Natural killer cell treated with Interleukin-12 subunit alpha and Interleukin-12 subunit beta and Interleukin-15 and Interleukin-18, amount 100 ng/mL, for 72 hours (primary cell): ENCODE results near the gene CYBB. TPM values are rescaled to one million over a fixed set of nuclear protein-coding genes. Genes with fewer than 3 reads are reported as not detected.
"Not testable (repeated sequence)": the region's sequence is repeated elsewhere in the genome, so short reads cannot be mapped to it uniquely, and the experiment has no call there.

Experiments used
- ATAC-seq, 2 donors: fragments of 150-1000 bp; cut with Tn5 transposase in 1 of 2; sonication (Bioruptor Pico), chemical (Tn5 transposase) in 1 of 2; 2 replicates each; pipeline ENCODE4 v1.10.0; 2021
- DNase-seq: peaks from one replicate; pipeline ENCODE4 v3.0.0; 2022; ENCODE audit warnings: low spot score
- H3K27ac Mint-ChIP-seq, 2 donors: 1 replicate in 1 of 2; 2 replicates in 1 of 2; pipeline ENCODE4 v1.8.0; 2022; ENCODE audit warnings: mixed read lengths in 2 of 2, mild to moderate bottlenecking in 1 of 2, moderate library complexity in 1 of 2
- H3K27me3 Mint-ChIP-seq, 2 donors: 1 replicate in 1 of 2; 2 replicates in 1 of 2; pipeline ENCODE4 v1.8.0; 2022; ENCODE audit warnings: mixed read lengths in 2 of 2
- H3K36me3 Mint-ChIP-seq: one replicate; pipeline ENCODE4 v1.8.0; 2022; ENCODE audit warnings: mixed read lengths
- H3K4me1 Mint-ChIP-seq, 2 donors: 1 replicate in 1 of 2; 2 replicates in 1 of 2; pipeline ENCODE4 v1.8.0; 2022; ENCODE audit warnings: low read depth in 2 of 2, mixed read lengths in 2 of 2, mild to moderate bottlenecking in 1 of 2
- H3K4me3 Mint-ChIP-seq: one replicate; pipeline ENCODE4 v1.8.0; 2022; ENCODE audit warnings: mixed read lengths
- H3K9me3 Mint-ChIP-seq: 2 replicates; pipeline ENCODE4 v1.8.0; 2022; ENCODE audit warnings: mixed read lengths
- total RNA-seq, 2 donors: library from RNA; stranded (reverse); gene quantifications; one replicate each; pipeline ENCODE4 v1.2.3, GENCODE V29; 2022

Gene CYBB
- total RNA-seq, 2 donors from 2014 or later = 0.10 to 0.70 TPM

GRCh38 chrX:37765507-37765906 lies 14.4 kb upstream of the CYBB start:
- Mint-ChIP-seq H3K27ac (no peak overlapping the region), H3K27me3 (no peaks in the 10 kb centered on the region), H3K4me3 (no peak overlapping the region), H3K4me1 (peaks cover 7 to 10% of the 10 kb centered on the region in 2 donors), H3K36me3 (no peaks in the 10 kb centered on the region), H3K9me3 (no peaks in the 10 kb centered on the region)
- ATAC-seq = no peak
- no peak for DNase-seq

- H3K4me3 Mint-ChIP-seq = no peak overlapping the region
- no peak overlapping the region for H3K27ac Mint-ChIP-seq
- H3K4me1 Mint-ChIP-seq = peaks cover 7 to 10% of the 10 kb centered on the region in 2 donors
- no peak for ATAC-seq
- H3K36me3 Mint-ChIP-seq = no peaks in the 10 kb centered on the region
- no peak for DNase-seq
- peaks cover 0 to 4% of the 10 kb centered on the region in 2 donors for H3K27me3 Mint-ChIP-seq
- H3K9me3 Mint-ChIP-seq = no peaks in the 10 kb centered on the region
These were observed 12.4 kb upstream of the CYBB start for GRCh38 chrX:37767430-37767829.

GRCh38 chrX:37768866-37769265 lies 11.0 kb upstream of the CYBB start:
- H3K4me3 Mint-ChIP-seq, DNase-seq, H3K4me1 Mint-ChIP-seq, H3K36me3 Mint-ChIP-seq, H3K9me3 Mint-ChIP-seq, ATAC-seq, H3K27me3 Mint-ChIP-seq, H3K27ac Mint-ChIP-seq: not testable (repeated sequence)

GRCh38 chrX:37776283-37776986 lies 3.4 kb upstream of the CYBB start:
- DNase-seq = no peak
- peak overlapping the region; percentile 48 for H3K4me3 Mint-ChIP-seq
- ATAC-seq = peak; percentile 70 to 72
- no peaks in the 10 kb centered on the region for H3K9me3 Mint-ChIP-seq
- peaks cover 18 to 20% of the 10 kb centered on the region in 2 donors for H3K4me1 Mint-ChIP-seq
- peak overlapping the region; percentile 59 to 60 for H3K27ac Mint-ChIP-seq
- H3K36me3 Mint-ChIP-seq = no peaks in the 10 kb centered on the region
- H3K27me3 Mint-ChIP-seq = no peaks in the 10 kb centered on the region

- H3K27ac Mint-ChIP-seq = no peak overlapping the region
- no peaks in the 10 kb centered on the region for H3K36me3 Mint-ChIP-seq
- H3K4me3 Mint-ChIP-seq = peak overlapping the region; percentile 48
- peaks cover 0 to under 1% of the 10 kb centered on the region in 2 donors for H3K27me3 Mint-ChIP-seq
- peaks cover 18 to 20% of the 10 kb centered on the region in 2 donors for H3K4me1 Mint-ChIP-seq
- H3K9me3 Mint-ChIP-seq = no peaks in the 10 kb centered on the region
- ATAC-seq (no peak), DNase-seq (no peak)
These were observed 2.9 kb upstream of the CYBB start for GRCh38 chrX:37776987-37777325.

- H3K27ac Mint-ChIP-seq = no peak overlapping the region
- peaks cover 0 to 11% of the 10 kb centered on the region in 2 donors for H3K27me3 Mint-ChIP-seq
- no peaks in the 10 kb centered on the region for H3K9me3 Mint-ChIP-seq
- no peaks in the 10 kb centered on the region for H3K36me3 Mint-ChIP-seq
- no peak overlapping the region for H3K4me3 Mint-ChIP-seq
- no peak for ATAC-seq
- no peak for DNase-seq
- H3K4me1 Mint-ChIP-seq = peaks cover 12 to 14% of the 10 kb centered on the region in 2 donors
These were observed 1.2 kb downstream of the CYBB start for GRCh38 chrX:37781081-37781480.

- Mint-ChIP-seq H3K4me3 (no peak overlapping the region), H3K36me3 (no peaks in the 10 kb centered on the region), H3K27me3 (peaks cover 0 to 11% of the 10 kb centered on the region in 2 donors), H3K9me3 (no peaks in the 10 kb centered on the region), H3K4me1 (peaks cover 6 to 13% of the 10 kb centered on the region in 2 donors), H3K27ac (no peak overlapping the region)
- ATAC-seq = no peak
- DNase-seq = no peak
These were observed 2.0 kb downstream of the CYBB start for GRCh38 chrX:37781814-37782213.

GRCh38 chrX:37782359-37782758 lies 2.5 kb downstream of the CYBB start:
- Mint-ChIP-seq H3K27ac (no peak overlapping the region), H3K27me3 (peaks cover 0 to 11% of the 10 kb centered on the region in 2 donors)
- ATAC-seq = no peak

GRCh38 chrX:37783305-37783704 lies 3.4 kb downstream of the CYBB start:
- H3K27ac Mint-ChIP-seq = no peak overlapping the region
- H3K9me3 Mint-ChIP-seq = no peaks in the 10 kb centered on the region
- no peaks in the 10 kb centered on the region for H3K36me3 Mint-ChIP-seq
- peaks cover 0 to 11% of the 10 kb centered on the region in 2 donors for H3K27me3 Mint-ChIP-seq
- ATAC-seq (no peak), DNase-seq (no peak)
- H3K4me1 Mint-ChIP-seq = peaks cover 9 to 15% of the 10 kb centered on the region in 2 donors
- no peak overlapping the region for H3K4me3 Mint-ChIP-seq

More at GRCh38 chrX:37782359-37782758, 2.5 kb downstream of the CYBB start:
- H3K9me3 Mint-ChIP-seq = no peaks in the 10 kb centered on the region
- no peaks in the 10 kb centered on the region for H3K36me3 Mint-ChIP-seq
- no peak overlapping the region for H3K4me3 Mint-ChIP-seq
- no peak for DNase-seq
- peaks cover 8 to 14% of the 10 kb centered on the region in 2 donors for H3K4me1 Mint-ChIP-seq

- Mint-ChIP-seq H3K27ac (no peak overlapping the region), H3K9me3 (no peaks in the 10 kb centered on the region), H3K27me3 (peaks cover 0 to 14% of the 10 kb centered on the region in 2 donors), H3K4me1 (peaks cover 9 to 20% of the 10 kb centered on the region in 2 donors), H3K36me3 (no peaks in the 10 kb centered on the region), H3K4me3 (no peak overlapping the region)
- DNase-seq = no peak
- ATAC-seq = no peak
These were observed 5.7 kb downstream of the CYBB start for GRCh38 chrX:37785569-37785968.

- peaks cover 9 to 20% of the 10 kb centered on the region in 2 donors for H3K4me1 Mint-ChIP-seq
- ATAC-seq (no peak), DNase-seq (no peak)
- H3K36me3 Mint-ChIP-seq = no peaks in the 10 kb centered on the region
- H3K4me3 Mint-ChIP-seq = peak overlapping the region; percentile 23
- H3K9me3 Mint-ChIP-seq = no peaks in the 10 kb centered on the region
- peak overlapping the region in 1 of 2 donors; percentile 22 for H3K27ac Mint-ChIP-seq
- peaks cover 0 to 17% of the 10 kb centered on the region in 2 donors for H3K27me3 Mint-ChIP-seq
These were observed 7.0 kb downstream of the CYBB start for GRCh38 chrX:37786624-37787422.

- Mint-ChIP-seq H3K4me3 (peak overlapping the region; percentile 23), H3K36me3 (no peaks in the 10 kb centered on the region), H3K9me3 (no peaks in the 10 kb centered on the region), H3K27me3 (peaks cover 0 to 13% of the 10 kb centered on the region in 2 donors), H3K4me1 (peaks cover 9 to 20% of the 10 kb centered on the region in 2 donors), H3K27ac (peak overlapping the region in 1 of 2 donors; percentile 22)
- ATAC-seq (no peak), DNase-seq (no peak)
These were observed 7.6 kb downstream of the CYBB start for GRCh38 chrX:37787423-37787869.

- no peaks in the 10 kb centered on the region for H3K9me3 Mint-ChIP-seq
- H3K4me1 Mint-ChIP-seq = peaks cover 5 to 11% of the 10 kb centered on the region in 2 donors
- no peak overlapping the region for H3K27ac Mint-ChIP-seq
These were observed 16.5 kb downstream of the CYBB start for GRCh38 chrX:37796310-37796709.

GRCh38 chrX:37796805-37797204 lies 16.9 kb downstream of the CYBB start:
- Mint-ChIP-seq H3K4me1 (peaks cover 5 to 11% of the 10 kb centered on the region in 2 donors), H3K36me3 (no peaks in the 10 kb centered on the region), H3K27me3 (peaks cover 0 to 16% of the 10 kb centered on the region in 2 donors), H3K4me3 (no peak overlapping the region), H3K9me3 (no peaks in the 10 kb centered on the region), H3K27ac (no peak overlapping the region)
- DNase-seq = no peak
- peak in 1 of 2 donors; percentile 28 for ATAC-seq

More at GRCh38 chrX:37796310-37796709, 16.5 kb downstream of the CYBB start:
- DNase-seq (no peak), ATAC-seq (no peak)
- H3K27me3 Mint-ChIP-seq = peaks cover 0 to 16% of the 10 kb centered on the region in 2 donors
- no peak overlapping the region for H3K4me3 Mint-ChIP-seq
- no peaks in the 10 kb centered on the region for H3K36me3 Mint-ChIP-seq
